GM19397 (cell line): ENCODE data around the gene ZMPSTE24.
"Not testable (repeated sequence)": the region's sequence is repeated elsewhere in the genome, so short reads cannot be mapped to it uniquely, and the experiment has no call there.

Experiments used
- ATAC-seq: cut with Tn5 transposase; IDR thresholded peaks from one replicate; pipeline ENCODE4 v1.9.1; 2021; ENCODE audit warnings: mild to moderate bottlenecking, moderate library complexity; ENCODE audit not compliant: unreplicated experiment

The ZMPSTE24 gene

DNA sequence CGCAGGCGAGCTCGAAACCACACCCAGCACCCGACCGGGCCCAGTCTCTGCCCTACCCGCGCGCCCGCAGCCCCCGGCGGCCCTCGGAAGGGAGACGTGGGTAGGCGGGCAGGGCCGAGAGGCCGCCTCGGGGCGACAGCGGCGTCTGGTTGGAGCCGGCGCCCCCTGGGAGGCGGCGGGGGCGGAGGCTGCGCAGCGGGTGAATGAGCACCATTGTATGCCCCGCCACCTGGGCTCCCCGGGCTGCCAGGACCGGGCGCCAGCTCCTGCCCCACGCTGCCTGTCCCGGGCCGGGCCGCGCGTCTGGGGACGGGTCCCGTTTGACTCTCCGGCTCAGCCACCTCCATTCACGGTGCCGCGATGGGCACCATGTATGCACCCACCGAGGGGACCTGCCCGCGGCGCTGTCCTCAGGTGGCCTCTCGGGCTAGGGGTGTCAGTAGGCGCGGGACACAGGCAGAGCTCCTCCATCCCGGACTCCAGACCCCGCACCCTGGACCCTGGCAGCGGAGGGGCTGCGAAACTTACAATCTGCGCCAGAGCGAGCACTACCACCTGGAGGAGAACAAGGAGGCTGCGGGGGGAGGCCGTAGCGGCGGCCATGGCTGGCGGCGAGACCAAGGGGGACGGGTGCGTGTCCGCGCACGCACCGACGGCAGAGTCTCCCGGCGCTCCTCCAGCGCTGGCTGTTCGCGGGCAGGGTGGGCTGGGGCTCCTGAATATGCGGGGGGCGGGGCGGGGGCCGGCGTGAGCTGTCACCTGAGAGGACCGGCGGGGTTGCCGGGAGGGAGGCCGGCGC, 58.8 kb downstream of the ZMPSTE24 start, which contains the start of gene COL9A2:
TSS of gene COL9A2 (minus strand) at position 692 of the 799 bp plus-strand sequence. CDS start at position 603, 89 bp downstream.
- no peak for ATAC-seq

- no peak for ATAC-seq
Observed at GRCh38 chr1:40317394-40318074, 59.5 kb downstream of the ZMPSTE24 start.

DNA sequence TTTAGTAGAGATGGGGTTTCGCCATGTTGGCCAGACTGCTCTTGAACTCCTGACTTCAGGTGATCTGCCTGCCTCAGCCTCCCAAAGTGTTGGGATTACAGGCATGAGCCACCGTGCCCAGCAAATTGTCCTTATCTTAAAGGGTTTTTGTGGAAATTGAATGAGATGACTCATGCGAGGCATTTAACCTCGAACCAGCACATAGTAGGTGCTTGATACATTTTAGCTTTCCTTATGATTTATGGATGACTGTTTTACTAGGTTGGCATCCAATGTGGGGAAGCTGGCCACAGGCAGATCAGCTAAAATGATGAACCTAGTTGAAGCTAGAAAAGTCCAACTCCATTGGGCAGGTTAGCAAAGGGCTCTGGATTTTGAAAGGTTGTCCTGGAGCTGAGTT, 60.4 kb downstream of the ZMPSTE24 start:
- no peak for ATAC-seq

DNA sequence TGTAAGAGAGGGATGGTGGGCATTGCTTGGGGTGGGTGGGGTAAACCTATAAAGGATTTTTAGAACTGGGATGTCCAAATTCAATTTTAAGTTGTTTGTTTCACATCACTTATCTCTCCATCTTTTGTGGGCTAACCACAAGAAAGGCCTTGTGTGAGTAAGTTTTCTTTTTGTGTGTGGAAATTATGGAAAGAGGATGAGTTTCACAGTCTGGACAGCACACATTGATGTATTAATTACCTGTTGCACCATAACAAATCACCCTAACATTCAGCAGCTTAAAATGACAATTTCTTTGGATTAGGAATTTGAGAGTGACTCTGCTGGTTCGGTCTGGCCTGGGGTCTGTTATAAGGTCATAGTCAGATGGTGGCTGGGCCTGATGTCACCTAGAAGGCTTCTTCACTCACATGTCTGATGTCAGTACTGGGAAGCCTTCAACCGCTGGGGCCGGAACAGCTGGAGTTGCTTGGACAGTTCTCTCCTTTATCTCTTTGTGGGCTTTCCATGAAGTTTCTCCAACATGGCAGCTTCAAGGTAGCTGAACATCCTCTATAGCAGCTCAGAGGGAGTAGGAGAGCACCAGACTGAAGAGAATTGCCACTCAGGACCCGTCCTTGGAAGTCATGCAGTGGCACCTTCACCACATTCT, 61.1 kb downstream of the ZMPSTE24 start:
- ATAC-seq = no peak

DNA sequence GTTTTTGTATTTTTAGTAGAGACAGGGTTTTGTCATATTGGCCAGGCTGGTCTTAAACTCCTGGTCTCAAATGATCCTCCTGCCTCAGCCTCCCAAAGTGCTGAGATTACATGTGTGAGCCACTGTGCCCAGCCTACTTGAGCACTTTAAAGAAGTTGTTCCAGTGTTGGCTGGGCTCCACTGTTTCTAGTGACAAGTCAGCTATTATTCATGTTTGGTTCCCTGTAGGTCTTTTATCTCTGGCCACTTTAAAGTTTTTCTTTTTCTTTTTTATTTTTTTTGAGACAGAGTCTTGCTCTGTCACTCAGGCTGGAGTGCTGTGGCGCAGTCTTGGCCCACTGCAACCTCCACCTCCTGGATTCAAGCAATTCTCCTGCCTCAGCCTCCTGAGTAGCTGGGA, 73.4 kb downstream of the ZMPSTE24 start:
- not testable (repeated sequence) for ATAC-seq

- no peak for ATAC-seq
Observed at GRCh38 chr1:40332695-40333094, 74.7 kb downstream of the ZMPSTE24 start.

GRCh38 chr1:40337443-40337842, 79.4 kb downstream of the ZMPSTE24 start:
- no peak for ATAC-seq

- ATAC-seq = no peak
Observed at GRCh38 chr1:40338745-40339419, 80.8 kb downstream of the ZMPSTE24 start.

- ATAC-seq = no peak
Observed at GRCh38 chr1:40339420-40340323, 81.6 kb downstream of the ZMPSTE24 start.

DNA sequence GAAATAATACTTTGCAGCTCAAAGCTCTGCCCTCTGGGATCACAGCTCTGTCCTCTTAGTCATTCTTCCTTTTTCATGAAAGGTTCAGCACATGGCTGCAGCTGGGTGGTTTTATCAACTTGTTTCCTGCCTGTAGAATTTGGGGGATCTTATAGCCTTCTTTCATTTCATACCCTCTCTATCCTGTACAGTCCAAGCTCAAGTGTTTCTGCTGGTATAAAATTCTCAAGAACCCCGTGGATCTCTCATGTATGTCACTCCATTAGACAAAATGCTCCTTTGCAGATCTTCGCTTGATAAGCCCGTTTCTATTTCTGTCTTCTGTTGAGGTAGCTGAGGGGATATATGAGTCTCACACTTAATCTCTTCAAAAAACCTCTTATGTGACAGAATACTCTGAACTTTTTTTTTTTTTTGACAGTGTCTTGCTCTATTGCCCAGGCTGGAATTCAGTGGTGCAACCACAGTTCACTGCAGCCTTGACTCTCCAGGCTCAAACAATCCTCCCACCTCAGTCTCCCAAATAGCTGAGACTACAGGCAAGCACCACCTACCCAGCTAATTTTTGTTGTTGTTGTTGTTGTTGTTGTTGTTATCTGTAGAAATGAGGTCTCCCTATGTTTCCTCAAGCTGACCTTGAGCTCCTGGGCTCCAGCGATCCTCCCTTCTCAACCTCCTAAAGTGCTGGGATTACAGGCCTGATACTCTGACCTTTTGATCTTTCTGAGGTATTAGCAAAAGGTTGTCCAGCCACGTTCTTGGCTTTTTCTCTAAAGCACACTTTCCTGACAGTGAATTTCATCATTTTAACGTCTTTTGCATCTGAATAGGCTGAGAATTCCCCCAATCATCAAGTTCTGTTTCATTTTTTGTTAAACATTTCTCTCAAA, 83.7 kb downstream of the ZMPSTE24 start:
- no peak for ATAC-seq

DNA sequence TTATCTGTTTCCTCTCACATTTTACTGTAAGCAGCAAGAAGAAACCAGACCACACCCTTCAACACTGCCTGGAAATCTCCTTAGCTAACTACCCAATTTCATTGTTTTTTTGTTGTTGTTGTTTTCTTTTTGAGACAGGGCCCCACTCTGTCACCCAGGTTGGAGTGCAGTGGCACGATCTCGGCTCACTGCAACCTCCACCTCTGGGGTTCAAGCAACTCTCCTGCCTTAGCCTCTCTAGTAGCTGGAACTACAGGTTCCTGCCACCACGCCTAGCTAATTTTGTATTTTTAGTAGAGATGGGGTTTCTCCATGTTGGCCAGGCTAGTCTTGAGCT, 84.3 kb downstream of the ZMPSTE24 start:
- not testable (repeated sequence) for ATAC-seq
